Measurements from ENCODE around the gene PLA2G15.

Gene PLA2G15, protein sequence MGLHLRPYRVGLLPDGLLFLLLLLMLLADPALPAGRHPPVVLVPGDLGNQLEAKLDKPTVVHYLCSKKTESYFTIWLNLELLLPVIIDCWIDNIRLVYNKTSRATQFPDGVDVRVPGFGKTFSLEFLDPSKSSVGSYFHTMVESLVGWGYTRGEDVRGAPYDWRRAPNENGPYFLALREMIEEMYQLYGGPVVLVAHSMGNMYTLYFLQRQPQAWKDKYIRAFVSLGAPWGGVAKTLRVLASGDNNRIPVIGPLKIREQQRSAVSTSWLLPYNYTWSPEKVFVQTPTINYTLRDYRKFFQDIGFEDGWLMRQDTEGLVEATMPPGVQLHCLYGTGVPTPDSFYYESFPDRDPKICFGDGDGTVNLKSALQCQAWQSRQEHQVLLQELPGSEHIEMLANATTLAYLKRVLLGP

DNA sequence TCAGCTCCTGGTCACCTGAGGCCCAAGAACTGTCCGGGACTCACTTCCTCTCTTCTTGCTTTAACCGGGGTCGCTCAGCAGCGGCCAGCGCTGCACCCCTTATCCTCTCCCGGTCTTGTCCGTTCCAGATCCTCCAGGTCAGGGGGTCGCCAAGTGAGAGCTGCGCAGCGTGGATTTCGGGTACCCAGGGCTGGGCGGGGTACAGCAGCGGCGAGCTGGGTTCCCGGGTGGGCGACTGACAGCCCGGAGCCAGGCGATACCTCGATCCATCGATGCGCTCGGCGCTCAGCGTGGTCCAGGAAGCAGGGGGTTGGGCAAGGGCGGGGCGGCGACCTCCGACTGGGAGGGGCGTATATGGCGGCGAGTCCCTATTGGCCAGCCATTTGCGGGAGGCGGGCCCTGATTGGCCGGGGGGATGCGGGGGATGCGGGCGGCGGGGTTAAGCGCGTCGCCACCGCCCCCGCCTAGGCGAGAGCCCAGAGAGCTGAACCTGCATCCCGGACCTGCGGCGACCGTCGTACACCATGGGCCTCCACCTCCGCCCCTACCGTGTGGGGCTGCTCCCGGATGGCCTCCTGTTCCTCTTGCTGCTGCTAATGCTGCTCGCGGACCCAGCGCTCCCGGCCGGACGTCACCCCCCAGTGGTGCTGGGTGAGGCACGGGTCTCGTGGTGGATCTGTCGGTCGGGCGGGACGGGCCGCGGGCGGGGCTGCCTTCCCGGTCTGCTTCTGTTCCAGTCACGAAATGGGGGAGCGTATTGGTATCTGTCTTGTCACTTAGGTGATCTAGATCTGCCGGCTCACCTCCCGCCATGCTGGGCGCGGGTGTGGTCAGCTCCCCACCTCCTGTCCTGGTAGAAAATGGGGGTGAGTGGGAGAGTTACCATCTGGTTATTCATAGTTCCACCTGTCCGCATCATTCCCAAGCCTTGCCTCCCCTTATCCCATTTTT lies at the start of gene PLA2G15:
Gene PLA2G15, plus strand, starts transcription at position 471 of the 951 bp plus-strand sequence. Its CDS starts 54 bp downstream, at position 525.
- DNase-seq (ENCODE audit: low spot score): peak; percentile 99

DNA sequence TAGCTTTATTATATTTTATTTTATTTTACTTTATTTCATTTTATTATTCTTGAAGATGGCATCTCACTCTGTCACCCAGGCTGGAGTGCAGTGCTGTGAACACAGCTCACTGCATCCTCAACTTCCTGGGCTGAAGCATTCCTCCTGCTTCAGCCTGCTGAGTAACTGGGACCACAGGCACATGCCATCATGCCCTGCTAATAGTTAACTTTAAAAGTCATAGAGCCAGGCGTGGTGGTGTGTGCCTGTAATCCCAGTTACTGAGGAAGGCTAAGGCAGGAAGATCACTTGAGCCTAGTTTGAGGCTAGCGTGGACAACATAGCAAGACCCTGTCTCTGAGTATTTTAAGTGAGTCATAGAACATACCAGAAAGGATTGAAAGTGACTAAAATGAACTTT lies 47.9 kb upstream of the PLA2G15 start:
- no peak for DNase-seq (ENCODE audit: low spot score)

GRCh38 chr16:68200088-68200783 lies 44.9 kb upstream of the PLA2G15 start:
- no peak for DNase-seq (ENCODE audit: low spot score)

DNA sequence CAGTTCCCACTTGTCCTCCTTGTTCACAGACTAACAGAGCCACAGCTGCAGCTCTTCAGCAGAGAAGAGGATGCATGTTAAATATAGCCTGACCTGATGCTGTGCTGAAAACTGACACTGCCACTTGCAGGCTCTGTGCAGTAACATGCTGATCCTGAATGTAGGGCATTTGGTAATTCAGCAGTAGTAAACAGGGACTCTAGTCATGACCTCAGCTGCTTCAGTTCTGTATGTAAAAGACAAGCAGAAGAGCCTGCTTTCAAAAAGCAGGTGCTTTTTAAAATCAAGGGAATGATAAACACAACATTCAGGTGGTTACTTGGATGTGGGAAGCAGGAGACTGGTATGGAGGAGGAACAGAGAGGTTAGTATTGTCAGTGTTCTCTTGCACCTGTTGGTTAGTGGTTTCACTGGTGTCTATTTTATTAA lies 43.1 kb upstream of the PLA2G15 start:
- no peak for DNase-seq (ENCODE audit: low spot score)

- DNase-seq (ENCODE audit: low spot score): no peak
These were observed 38.9 kb upstream of the PLA2G15 start for GRCh38 chr16:68206245-68206644.

- DNase-seq (ENCODE audit: low spot score): no peak
These were observed 30.4 kb upstream of the PLA2G15 start for GRCh38 chr16:68214726-68215125.

GRCh38 chr16:68215302-68215701 lies 29.9 kb upstream of the PLA2G15 start:
- no peak for DNase-seq (ENCODE audit: low spot score)

DNA sequence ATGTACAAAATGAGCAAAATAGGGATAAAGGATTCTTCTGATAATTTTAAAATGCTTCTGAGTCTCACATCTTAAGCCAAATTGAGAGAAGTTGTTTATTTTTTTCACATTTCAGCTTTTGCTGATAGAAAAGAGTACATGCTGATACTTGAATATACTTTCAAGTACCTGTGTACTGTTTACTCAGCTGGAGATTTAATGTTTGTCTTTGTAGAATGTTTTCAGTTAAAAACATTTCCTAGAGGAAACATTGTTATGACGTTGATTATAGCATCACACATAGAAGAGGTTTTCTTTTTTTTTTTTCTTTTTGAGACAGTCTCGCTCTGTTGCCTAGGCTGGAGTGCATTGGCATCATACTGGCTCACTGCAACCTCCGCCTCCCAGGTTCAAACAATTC lies 28.9 kb upstream of the PLA2G15 start:
- no peak for DNase-seq (ENCODE audit: low spot score)

DNA sequence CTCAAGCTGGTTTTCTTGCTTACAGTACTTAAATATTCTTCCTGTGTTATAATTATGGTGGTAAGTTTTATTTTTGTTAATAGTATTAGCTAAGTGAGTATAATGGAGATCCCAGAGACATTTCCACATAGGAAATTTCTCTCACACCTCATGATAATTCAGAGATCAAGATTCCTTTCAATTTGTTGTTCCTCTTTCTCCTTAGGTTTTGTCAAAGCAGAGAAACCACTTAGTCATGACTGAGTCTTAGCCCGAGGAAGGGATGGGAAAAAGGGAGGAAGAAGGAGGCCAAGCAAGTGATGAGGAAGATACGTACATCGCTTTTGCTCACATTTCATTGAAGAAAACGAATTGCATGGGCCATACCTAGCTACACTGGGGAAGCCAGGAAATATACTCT lies 27.7 kb upstream of the PLA2G15 start:
- DNase-seq (ENCODE audit: low spot score): no peak

DNA sequence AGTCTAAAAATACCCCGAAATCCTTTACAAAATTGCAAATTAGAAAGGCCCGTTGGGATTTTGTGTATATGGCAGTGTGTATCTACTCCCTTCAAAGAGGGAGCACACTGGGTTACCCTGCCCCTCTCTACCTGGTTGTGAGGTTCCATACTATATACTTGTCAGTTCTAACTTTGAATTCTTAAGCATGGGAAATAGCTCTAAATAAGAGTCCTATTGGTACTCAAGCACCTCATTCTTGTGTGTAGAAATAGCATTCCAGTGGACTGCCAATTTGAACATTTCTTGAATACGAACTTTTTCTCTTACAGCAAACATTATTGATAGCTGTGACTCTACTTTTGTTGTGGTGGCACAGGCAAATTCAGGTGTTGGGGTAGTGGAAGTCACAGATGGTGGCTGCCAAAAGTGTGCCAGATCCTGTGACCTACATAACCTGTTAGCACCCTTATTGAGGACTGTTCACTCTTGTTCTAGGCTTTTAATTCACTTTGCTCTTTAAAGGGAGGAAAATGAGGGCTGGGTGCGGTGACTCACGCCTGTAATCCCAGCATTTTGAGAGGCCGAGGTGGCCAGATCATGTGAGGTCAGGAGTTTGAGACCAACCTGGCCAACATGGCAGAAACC lies 25.3 kb upstream of the PLA2G15 start:
- DNase-seq (ENCODE audit: low spot score): no peak

- DNase-seq (ENCODE audit: low spot score): no peak
These were observed 22.1 kb upstream of the PLA2G15 start for GRCh38 chr16:68223072-68223471.

GRCh38 chr16:68226116-68226515 lies 19.1 kb upstream of the PLA2G15 start:
- DNase-seq (ENCODE audit: low spot score): no peak

GRCh38 chr16:68227183-68227793 lies 17.9 kb upstream of the PLA2G15 start:
- DNase-seq (ENCODE audit: low spot score): no peak

GRCh38 chr16:68227850-68228553 lies 17.2 kb upstream of the PLA2G15 start:
- no peak for DNase-seq (ENCODE audit: low spot score)

DNA sequence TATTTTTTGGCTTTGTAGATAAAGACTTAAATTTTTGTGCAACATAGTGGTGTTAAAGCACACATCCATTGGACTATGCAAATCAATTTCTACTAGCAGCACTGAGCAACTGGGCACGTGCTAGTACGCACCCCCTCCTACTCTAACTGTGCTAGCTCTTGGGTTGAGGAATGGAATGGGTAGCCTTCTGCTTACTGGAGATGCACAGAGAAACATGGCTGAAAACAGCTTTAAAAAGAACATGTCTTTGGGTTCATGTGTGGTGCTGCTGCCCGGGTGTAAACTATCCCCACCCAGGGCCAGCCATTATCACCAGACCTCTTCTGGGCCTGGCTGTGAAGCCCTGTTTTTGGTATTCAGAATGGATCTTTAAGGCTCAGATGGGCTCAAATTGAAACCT lies 16.5 kb upstream of the PLA2G15 start:
- no peak for DNase-seq (ENCODE audit: low spot score)

DNA sequence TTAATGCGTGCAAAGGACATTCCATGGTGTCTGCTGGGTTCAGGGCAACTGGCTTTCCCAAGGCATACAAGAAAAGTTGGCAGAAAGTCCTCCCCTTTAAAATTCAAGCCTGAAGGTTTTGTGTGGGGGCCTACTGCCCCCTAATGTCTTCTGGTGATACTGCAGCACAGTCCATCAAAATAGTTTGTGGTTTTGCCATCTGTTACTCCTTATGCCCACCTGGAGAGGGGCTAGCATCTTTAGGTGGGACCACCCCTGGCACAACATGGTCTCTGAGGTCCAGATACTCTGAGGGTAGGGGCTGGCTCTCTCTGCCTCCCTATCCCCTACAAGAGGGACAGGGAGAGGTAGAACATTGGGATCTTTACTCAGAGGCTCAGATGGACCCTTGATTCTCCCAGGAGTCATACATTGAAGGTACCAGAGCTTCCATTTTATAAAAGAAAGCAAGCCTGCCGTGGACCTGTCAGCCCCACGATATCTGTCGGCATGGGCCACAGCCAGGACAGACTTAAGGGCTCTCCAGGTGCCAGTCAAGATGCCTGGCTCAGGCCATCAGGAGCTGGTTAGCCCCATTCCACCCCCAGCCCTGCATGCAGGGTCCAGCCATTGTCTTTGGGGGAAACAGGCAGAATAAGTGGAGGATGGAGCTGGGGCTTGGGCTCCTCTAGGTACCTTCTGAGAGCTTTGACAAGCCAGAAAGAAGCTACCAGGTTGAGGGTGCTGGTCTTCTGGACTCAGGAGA lies 15.6 kb upstream of the PLA2G15 start:
- peak; percentile 75 for DNase-seq (ENCODE audit: low spot score)

DNA sequence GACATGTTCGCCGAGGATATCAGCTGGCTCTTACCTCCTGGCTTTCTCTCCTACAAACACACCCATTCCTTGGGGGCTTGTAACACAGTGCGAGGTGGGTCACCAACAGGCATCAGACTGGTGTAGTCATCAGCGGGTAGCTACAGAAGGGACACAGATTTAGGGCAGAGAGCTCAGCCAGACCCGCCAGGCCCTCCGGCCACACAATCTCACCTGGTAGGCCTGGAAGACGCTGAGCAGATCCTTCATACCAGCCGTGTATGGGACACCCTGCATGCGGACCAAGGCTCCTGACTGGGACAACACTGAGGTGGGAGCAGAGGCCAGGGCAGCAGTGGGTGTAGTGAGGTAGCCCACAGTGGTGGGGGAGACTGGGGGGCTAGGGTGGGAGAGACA lies 15.0 kb upstream of the PLA2G15 start:
- DNase-seq (ENCODE audit: low spot score): no peak

GRCh38 chr16:68230956-68231355 lies 14.2 kb upstream of the PLA2G15 start:
- DNase-seq (ENCODE audit: low spot score): no peak

DNA sequence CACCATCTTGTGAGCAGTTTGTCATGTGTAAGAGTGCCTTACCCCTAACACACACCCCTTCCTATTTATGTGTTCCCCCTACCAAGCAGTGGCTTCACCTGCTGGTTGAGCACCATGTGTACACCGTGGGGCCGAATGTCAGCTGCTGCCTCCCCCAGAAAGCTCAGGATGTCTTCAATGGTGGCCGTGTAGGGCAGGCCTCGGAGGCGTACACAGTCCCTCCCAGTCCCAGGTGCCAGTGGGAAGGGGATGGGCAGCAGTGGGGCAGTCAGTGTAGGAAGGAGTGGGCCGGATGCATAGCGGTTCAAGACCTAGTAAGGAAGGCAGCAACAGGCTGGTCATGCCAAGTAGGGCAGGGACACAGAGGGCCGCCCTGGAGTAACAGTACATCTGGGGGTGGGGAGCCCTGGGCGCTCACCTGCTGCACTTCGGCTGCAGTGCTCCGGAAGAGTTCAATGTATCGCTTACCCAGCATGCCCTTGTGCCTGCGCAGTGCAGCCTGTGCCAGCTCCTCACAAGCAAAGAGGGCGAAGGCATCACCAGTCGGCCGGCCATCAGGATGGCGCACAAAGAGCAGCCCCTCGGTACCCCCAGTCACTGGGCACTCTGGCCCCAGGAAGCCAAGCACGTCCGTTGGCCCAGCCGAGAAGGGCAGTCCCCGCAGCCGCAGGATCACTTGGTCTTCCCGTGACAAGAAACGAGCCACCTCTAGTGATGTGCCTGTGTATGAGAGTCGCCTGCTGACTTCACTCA lies 13.6 kb upstream of the PLA2G15 start:
- DNase-seq (ENCODE audit: low spot score): no peak

Data from iPS-NIHi11 (cell line).